A673 (cell line): ENCODE measurements around the gene FBXL7.

Source experiments
- EZH2 ChIP-seq: fragments of 200-600 bp; sonication (generic); IDR thresholded peaks from 2 replicates; pipeline ENCODE4 v1.6.1; 2017; ENCODE audit warnings: borderline replicate concordance, low read depth, mild to moderate bottlenecking, mixed read lengths, antibody characterized with exemption, low read length; ENCODE audit not compliant: poor library complexity, severe bottlenecking
- TF ChIP-seq, protein P1 (sequence below): fragments of 300-800, 200-600 bp; sonication (generic); conservative IDR thresholded peaks from 2 replicates; pipeline ENCODE4 v1.5.1; 2017; ENCODE audit warnings: low read depth, mild to moderate bottlenecking, antibody characterized with exemption, low read length, moderate library complexity, mixed read lengths

DNA sequence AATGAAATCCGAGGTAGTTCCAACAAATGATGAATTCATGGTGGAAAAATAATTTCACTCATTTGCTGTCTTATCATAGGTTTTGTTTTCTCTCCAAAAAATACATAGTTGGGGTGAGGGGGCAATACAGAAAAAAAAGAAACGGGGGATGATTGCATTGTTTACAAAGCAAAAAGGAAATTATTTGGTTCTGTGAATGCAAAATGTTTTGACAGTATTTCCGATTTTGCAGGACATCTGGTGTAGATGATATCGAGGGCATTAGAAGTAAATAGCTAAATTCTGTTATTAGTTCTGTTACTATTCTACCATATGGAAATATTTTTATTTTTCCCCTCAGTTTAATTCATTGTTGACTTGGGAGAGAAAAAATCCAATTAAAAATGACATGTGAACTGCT lies 477.9 kb downstream of the FBXL7 start:
- TF ChIP-seq, protein P1, sequence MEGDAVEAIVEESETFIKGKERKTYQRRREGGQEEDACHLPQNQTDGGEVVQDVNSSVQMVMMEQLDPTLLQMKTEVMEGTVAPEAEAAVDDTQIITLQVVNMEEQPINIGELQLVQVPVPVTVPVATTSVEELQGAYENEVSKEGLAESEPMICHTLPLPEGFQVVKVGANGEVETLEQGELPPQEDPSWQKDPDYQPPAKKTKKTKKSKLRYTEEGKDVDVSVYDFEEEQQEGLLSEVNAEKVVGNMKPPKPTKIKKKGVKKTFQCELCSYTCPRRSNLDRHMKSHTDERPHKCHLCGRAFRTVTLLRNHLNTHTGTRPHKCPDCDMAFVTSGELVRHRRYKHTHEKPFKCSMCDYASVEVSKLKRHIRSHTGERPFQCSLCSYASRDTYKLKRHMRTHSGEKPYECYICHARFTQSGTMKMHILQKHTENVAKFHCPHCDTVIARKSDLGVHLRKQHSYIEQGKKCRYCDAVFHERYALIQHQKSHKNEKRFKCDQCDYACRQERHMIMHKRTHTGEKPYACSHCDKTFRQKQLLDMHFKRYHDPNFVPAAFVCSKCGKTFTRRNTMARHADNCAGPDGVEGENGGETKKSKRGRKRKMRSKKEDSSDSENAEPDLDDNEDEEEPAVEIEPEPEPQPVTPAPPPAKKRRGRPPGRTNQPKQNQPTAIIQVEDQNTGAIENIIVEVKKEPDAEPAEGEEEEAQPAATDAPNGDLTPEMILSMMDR: no peak
- TF ChIP-seq EZH2: no peak
